ENCODE data around the gene AP2A2.

Gene AP2A2

DNA sequence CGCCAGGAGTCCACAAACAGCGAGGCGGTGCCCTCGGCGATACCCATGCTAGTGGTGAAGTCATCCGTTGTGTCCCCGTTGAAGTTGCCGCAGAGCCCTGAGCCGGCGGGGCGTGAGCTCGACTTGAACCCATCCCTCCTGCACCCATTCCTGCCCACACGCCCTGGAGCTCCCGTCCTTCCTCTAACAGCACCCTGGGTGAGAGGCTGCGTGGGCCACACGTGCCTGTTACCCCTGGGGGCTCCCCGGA lies 102.5 kb downstream of the AP2A2 start:
- no peak for TF ChIP-seq ZBTB7A (IDR thresholded peaks at IDR 0.05; ENCODE audit: low read depth)
- no peak for TF ChIP-seq CEBPB (IDR thresholded peaks at IDR 0.05)
- no peak for TF ChIP-seq EGR1 (IDR thresholded peaks at IDR 0.05)
- TF ChIP-seq FOXM1 (IDR thresholded peaks at IDR 0.05; ENCODE audit: borderline replicate concordance, low read depth): no peak
- TF ChIP-seq, protein P1, sequence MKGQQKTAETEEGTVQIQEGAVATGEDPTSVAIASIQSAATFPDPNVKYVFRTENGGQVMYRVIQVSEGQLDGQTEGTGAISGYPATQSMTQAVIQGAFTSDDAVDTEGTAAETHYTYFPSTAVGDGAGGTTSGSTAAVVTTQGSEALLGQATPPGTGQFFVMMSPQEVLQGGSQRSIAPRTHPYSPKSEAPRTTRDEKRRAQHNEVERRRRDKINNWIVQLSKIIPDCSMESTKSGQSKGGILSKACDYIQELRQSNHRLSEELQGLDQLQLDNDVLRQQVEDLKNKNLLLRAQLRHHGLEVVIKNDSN (IDR thresholded peaks at IDR 0.05): no peak
- TF ChIP-seq, protein P2, sequence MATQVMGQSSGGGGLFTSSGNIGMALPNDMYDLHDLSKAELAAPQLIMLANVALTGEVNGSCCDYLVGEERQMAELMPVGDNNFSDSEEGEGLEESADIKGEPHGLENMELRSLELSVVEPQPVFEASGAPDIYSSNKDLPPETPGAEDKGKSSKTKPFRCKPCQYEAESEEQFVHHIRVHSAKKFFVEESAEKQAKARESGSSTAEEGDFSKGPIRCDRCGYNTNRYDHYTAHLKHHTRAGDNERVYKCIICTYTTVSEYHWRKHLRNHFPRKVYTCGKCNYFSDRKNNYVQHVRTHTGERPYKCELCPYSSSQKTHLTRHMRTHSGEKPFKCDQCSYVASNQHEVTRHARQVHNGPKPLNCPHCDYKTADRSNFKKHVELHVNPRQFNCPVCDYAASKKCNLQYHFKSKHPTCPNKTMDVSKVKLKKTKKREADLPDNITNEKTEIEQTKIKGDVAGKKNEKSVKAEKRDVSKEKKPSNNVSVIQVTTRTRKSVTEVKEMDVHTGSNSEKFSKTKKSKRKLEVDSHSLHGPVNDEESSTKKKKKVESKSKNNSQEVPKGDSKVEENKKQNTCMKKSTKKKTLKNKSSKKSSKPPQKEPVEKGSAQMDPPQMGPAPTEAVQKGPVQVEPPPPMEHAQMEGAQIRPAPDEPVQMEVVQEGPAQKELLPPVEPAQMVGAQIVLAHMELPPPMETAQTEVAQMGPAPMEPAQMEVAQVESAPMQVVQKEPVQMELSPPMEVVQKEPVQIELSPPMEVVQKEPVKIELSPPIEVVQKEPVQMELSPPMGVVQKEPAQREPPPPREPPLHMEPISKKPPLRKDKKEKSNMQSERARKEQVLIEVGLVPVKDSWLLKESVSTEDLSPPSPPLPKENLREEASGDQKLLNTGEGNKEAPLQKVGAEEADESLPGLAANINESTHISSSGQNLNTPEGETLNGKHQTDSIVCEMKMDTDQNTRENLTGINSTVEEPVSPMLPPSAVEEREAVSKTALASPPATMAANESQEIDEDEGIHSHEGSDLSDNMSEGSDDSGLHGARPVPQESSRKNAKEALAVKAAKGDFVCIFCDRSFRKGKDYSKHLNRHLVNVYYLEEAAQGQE (IDR thresholded peaks at IDR 0.05; ENCODE audit: low read depth): no peak
- TF ChIP-seq RAD21 (IDR thresholded peaks at IDR 0.05; ENCODE audit: low read depth): no peak
- TF ChIP-seq, protein P3, sequence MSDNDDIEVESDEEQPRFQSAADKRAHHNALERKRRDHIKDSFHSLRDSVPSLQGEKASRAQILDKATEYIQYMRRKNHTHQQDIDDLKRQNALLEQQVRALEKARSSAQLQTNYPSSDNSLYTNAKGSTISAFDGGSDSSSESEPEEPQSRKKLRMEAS (IDR thresholded peaks at IDR 0.05): no peak

DNA sequence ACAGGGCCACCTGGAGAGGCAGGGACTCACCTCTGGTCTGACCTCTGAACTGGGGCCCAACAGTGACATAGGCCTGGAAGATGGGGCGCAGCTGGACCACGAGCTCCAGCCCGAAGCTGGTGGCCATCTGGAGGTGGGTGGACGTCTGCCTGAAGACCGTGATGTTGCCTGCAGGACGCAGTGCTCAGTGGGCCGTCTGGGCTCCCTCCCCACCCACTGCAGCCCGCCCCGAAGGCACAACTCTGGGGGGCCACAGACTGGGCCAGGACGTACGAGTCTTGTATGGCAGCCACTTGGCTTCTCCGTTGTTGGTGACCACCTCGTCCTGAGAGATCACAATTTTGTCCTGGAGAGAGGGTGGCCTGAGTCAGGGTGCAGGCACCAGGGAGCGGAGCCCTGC lies 102.9 kb downstream of the AP2A2 start:
- no peak for TF ChIP-seq EP300 (IDR thresholded peaks at IDR 0.05; ENCODE audit: borderline replicate concordance)
- TF ChIP-seq TCF12 (IDR thresholded peaks at IDR 0.05; ENCODE audit: low read depth): no peak
- no peak for TF ChIP-seq TEAD4 (IDR thresholded peaks at IDR 0.05)
- no peak for TF ChIP-seq ZBTB7A (IDR thresholded peaks at IDR 0.05; ENCODE audit: low read depth)
- TF ChIP-seq YY1 (IDR thresholded peaks at IDR 0.05; ENCODE audit: low read depth): no peak
- TF ChIP-seq CREB1 (IDR thresholded peaks at IDR 0.05; ENCODE audit: low read depth): no peak
- TF ChIP-seq, protein P1 (IDR thresholded peaks at IDR 0.05): no peak
- no peak for TF ChIP-seq FOXM1 (IDR thresholded peaks at IDR 0.05; ENCODE audit: borderline replicate concordance, low read depth)
- TF ChIP-seq, protein P2 (IDR thresholded peaks at IDR 0.05; ENCODE audit: low read depth): no peak
- TF ChIP-seq EGR1 (IDR thresholded peaks at IDR 0.05): no peak

DNA sequence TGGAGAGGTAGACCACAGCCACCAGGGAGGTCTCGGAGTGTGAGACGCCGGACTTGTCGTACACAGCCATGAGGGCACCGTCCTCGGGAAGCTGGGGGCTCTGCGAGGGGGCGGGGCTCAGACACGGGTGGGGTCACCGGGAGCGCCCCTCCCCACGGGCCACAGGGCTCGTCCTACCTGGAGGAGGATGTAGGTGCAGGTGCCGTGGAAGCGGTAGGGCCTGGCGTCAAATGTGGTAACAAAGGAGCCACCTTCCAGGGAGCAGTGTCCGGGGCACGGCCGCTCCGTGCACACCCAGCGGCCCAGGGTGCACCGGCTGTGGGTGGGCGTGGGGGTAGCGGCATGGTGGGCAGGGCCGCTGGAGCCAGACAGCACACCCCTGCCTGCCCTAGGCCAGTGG lies 103.4 kb downstream of the AP2A2 start:
- no peak for TF ChIP-seq CREB1 (IDR thresholded peaks at IDR 0.05; ENCODE audit: low read depth)
- TF ChIP-seq EP300 (IDR thresholded peaks at IDR 0.05; ENCODE audit: borderline replicate concordance): no peak
- TF ChIP-seq TCF12 (IDR thresholded peaks at IDR 0.05; ENCODE audit: low read depth): no peak
- TF ChIP-seq YY1 (IDR thresholded peaks at IDR 0.05; ENCODE audit: low read depth): no peak
- TF ChIP-seq, protein P3 (IDR thresholded peaks at IDR 0.05): no peak
- no peak for TF ChIP-seq TAF1 (IDR thresholded peaks at IDR 0.05; ENCODE audit: low read depth)
- no peak for TF ChIP-seq TEAD4 (IDR thresholded peaks at IDR 0.05)
- TF ChIP-seq, protein P2 (IDR thresholded peaks at IDR 0.05; ENCODE audit: low read depth): no peak
- TF ChIP-seq, protein P1 (IDR thresholded peaks at IDR 0.05): no peak
- no peak for TF ChIP-seq RAD21 (IDR thresholded peaks at IDR 0.05; ENCODE audit: low read depth)
- no peak for TF ChIP-seq CEBPB (IDR thresholded peaks at IDR 0.05)
- TF ChIP-seq NFIC (IDR thresholded peaks at IDR 0.05): no peak
- no peak for TF ChIP-seq FOXM1 (IDR thresholded peaks at IDR 0.05; ENCODE audit: borderline replicate concordance, low read depth)
- no peak for TF ChIP-seq EGR1 (IDR thresholded peaks at IDR 0.05)
- no peak for TF ChIP-seq ZBTB7A (IDR thresholded peaks at IDR 0.05; ENCODE audit: low read depth)

DNA sequence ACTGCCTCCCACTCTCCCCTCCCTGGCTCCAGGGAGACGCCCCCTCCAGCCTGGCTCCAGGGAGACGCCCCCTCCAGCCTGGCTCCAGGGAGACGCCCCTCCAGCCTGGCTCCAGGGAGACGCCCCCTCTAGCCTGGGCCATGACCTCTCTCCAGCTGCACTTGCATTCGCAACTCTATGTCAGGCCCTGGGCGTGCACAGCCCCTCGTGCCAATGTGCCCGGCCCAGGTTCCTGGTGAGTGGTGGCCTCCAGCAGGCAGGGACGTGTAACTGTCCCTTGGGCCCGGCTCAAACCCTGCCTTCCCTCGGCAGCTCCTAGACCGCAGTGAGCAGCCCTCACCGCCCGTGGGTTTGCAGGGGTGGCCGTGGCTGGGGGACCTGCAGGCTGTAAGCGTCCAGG lies 104.0 kb downstream of the AP2A2 start:
- TF ChIP-seq FOXM1 (IDR thresholded peaks at IDR 0.05; ENCODE audit: borderline replicate concordance, low read depth) (no peak), EGR1 (IDR thresholded peaks at IDR 0.05) (no peak), CEBPB (IDR thresholded peaks at IDR 0.05) (no peak), TCF12 (IDR thresholded peaks at IDR 0.05; ENCODE audit: low read depth) (no peak), NFIC (IDR thresholded peaks at IDR 0.05) (no peak)
- TF ChIP-seq, protein P2 (IDR thresholded peaks at IDR 0.05; ENCODE audit: low read depth): no peak
